ENCODE measurements around the gene ARHGAP28. TPM values are rescaled to one million over a fixed set of nuclear protein-coding genes. Genes with fewer than 3 reads are reported as not detected.

Gene ARHGAP28
- total RNA-seq, 1 experiment from 2014 or later: not detected

DNA sequence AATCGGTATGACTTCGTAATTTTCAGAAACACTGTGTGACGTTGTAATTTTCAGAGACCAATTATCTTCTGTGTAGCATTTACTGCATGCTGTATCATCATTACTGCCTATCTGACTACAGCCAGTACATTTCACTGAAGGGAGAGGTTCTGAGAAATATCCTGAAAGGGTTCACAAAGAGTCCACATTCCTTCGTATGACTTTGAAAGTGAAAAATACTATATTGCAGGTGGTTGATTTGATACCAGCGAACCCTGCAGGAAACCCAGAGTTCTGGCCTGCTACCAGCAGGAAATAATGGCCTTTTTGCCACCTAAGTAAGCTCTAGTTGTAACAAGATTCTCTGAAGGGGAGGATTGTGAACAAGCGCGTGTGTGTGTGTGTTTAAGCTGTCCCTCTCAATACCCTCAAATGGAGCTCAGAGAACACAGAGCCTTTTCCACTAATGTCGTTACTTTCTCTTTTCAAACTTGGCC is 155.5 kb downstream of the ARHGAP28 start:
- CTCF ChIA-PET: no interaction called here
- H3K4me1 ChIP-seq (ENCODE audit: insufficient read depth, low read length, poor library complexity, severe bottlenecking): no peaks in the 10 kb centered on the region
- H3K9me3 ChIP-seq (ENCODE audit: low read depth, low read length, poor library complexity, severe bottlenecking): no peaks in the 10 kb centered on the region
- no peak for DNase-seq (ENCODE audit: low spot score)
- no peak for TF ChIP-seq CTCF (conservative IDR thresholded peaks at IDR 0.05; ENCODE audit: low read depth, low read length)
- no peak for TF ChIP-seq EZH2 (IDR thresholded peaks at IDR 0.05; ENCODE audit: borderline replicate concordance, low read depth, low read length, poor library complexity, severe bottlenecking)
- BruUV-seq (replicated peaks): no TSS peak
- H3K4me3 ChIP-seq (ENCODE audit: low read depth, low read length, poor library complexity, severe bottlenecking): no peak overlapping the region
- intact Hi-C loops (cut with micrococcal nuclease; ENCODE audit: unreplicated experiment): loop anchor here (5.0 to 10.0 kb wide), 3 partner anchors 343 to 1813 kb away; no protein-coding TSS in a partner anchor
- POLR2A ChIA-PET (ENCODE audit: low non-redundant PET): no interaction called here
- no peak overlapping the region for H3K27ac ChIP-seq (ENCODE audit: low read depth, low read length, poor library complexity, severe bottlenecking)
- H3K27me3 ChIP-seq (replicated peaks; ENCODE audit: insufficient read depth, low read depth, low read length, poor library complexity): no peaks in the 10 kb centered on the region
- no peaks in the 10 kb centered on the region for H3K36me3 ChIP-seq (ENCODE audit: insufficient read depth, low read length, poor library complexity, severe bottlenecking)

DNA sequence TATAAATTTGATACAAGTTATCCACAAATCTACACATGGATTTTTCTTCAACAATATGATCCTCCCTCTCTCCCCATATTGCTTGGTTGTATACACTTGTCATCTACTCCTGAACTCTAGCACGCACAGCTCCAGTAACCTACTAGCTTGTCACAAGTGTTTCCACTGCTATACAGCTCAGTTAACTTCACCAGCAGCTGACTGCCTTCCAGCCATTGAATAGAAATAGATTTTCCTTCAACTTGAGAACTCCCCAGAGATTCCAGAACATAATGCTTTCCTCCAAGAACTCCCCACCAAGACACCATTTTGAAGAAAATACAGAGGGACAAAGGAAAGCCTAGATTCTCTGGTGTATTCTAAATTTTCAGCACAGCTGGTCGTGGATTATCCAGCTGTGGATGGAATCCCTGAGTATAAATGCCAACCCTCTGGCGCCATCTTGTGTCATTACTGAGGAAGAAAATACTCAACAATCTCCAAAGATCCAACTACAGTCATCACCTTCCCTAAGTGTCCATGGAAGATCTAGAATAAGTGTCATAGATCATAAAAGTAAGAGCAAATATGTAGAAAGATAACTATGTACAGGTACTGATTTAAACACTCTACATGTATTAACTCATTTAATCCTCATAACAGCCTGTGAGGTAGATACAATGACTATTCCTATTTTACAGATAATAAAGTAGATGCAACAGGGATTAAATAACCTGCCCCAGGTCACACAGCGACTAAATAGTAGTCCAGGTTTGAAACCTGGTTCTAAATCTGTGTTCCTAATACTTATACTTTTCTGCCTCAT is 156.7 kb downstream of the ARHGAP28 start:
- peak; percentile 55 for DNase-seq (ENCODE audit: low spot score)
- ChIA-PET CTCF (interaction anchor here (0.7 to 1.0 kb wide), 2 partner anchors 37 to 1813 kb away, joined by 3 to 4 read pairs; no protein-coding TSS in a partner anchor), POLR2A (ENCODE audit: low non-redundant PET) (no interaction called here)
- H3K4me1 ChIP-seq (ENCODE audit: insufficient read depth, low read length, poor library complexity, severe bottlenecking): no peaks in the 10 kb centered on the region
- H3K4me3 ChIP-seq (ENCODE audit: low read depth, low read length, poor library complexity, severe bottlenecking): no peak overlapping the region
- H3K9me3 ChIP-seq (ENCODE audit: low read depth, low read length, poor library complexity, severe bottlenecking): no peaks in the 10 kb centered on the region
- intact Hi-C loops (cut with micrococcal nuclease; ENCODE audit: unreplicated experiment): loop anchor here (2.0 to 10.0 kb wide), 6 partner anchors 344 to 1814 kb away; no protein-coding TSS in a partner anchor
- no peak for TF ChIP-seq EZH2 (IDR thresholded peaks at IDR 0.05; ENCODE audit: borderline replicate concordance, low read depth, low read length, poor library complexity, severe bottlenecking)
- TF ChIP-seq CTCF (conservative IDR thresholded peaks at IDR 0.05; ENCODE audit: low read depth, low read length): peak; percentile 71
- BruUV-seq (replicated peaks): no TSS peak
- H3K27ac ChIP-seq (ENCODE audit: low read depth, low read length, poor library complexity, severe bottlenecking): no peak overlapping the region
- H3K27me3 ChIP-seq (replicated peaks; ENCODE audit: insufficient read depth, low read depth, low read length, poor library complexity): no peaks in the 10 kb centered on the region
- no peaks in the 10 kb centered on the region for H3K36me3 ChIP-seq (ENCODE audit: insufficient read depth, low read length, poor library complexity, severe bottlenecking)

DNA sequence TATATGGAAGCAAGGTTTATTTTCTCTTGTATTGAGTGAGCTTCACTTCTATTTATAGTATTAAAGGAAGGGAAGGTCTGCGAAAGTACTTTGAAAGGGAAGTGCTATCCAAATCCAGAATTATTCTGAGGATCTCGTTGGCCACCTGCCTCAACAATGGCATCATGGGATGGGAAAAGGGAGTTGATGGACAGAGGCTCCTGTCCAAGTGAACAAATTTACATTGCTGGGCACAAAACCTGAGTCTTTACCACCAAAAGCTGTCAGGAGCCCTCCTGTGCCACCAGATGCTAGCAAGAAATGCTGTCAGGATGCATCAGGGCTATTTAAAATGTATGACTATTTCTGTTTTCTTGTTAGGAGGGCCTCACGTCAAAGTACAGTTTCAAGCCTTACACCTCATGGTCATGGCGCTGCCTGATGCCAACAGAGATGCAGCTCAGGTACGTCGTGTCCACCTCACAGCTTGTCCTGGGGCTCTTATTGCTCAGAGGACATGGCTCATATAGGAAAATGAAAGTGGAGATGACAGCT is 157.3 kb downstream of the ARHGAP28 start:
- Histone ChIP-seq H3K9me3 (ENCODE audit: low read depth, low read length, poor library complexity, severe bottlenecking) (no peaks in the 10 kb centered on the region), H3K27me3 (replicated peaks; ENCODE audit: insufficient read depth, low read depth, low read length, poor library complexity) (no peaks in the 10 kb centered on the region), H3K4me1 (ENCODE audit: insufficient read depth, low read length, poor library complexity, severe bottlenecking) (no peaks in the 10 kb centered on the region), H3K4me3 (ENCODE audit: low read depth, low read length, poor library complexity, severe bottlenecking) (no peak overlapping the region), H3K36me3 (ENCODE audit: insufficient read depth, low read length, poor library complexity, severe bottlenecking) (no peaks in the 10 kb centered on the region), H3K27ac (ENCODE audit: low read depth, low read length, poor library complexity, severe bottlenecking) (no peak overlapping the region)
- POLR2A ChIA-PET (ENCODE audit: low non-redundant PET): no interaction called here
- no peak for DNase-seq (ENCODE audit: low spot score)
- no peak for TF ChIP-seq EZH2 (IDR thresholded peaks at IDR 0.05; ENCODE audit: borderline replicate concordance, low read depth, low read length, poor library complexity, severe bottlenecking)
- TF ChIP-seq CTCF (conservative IDR thresholded peaks at IDR 0.05; ENCODE audit: low read depth, low read length): no peak
- no TSS peak for BruUV-seq (replicated peaks)
- CTCF ChIA-PET: interaction anchor here (0.7 to 1.0 kb wide), 2 partner anchors 36 to 1814 kb away, joined by 3 to 4 read pairs; no protein-coding TSS in a partner anchor
- intact Hi-C loops (cut with micrococcal nuclease; ENCODE audit: unreplicated experiment): loop anchor here (2.0 to 10.0 kb wide), 6 partner anchors 345 to 1815 kb away; no protein-coding TSS in a partner anchor

Data from A673 (cell line).